ENCODE measurements around the gene DLG4.
"Not testable (repeated sequence)": the region's sequence is repeated elsewhere in the genome, so short reads cannot be mapped to it uniquely, and the experiment has no call there.

DNA sequence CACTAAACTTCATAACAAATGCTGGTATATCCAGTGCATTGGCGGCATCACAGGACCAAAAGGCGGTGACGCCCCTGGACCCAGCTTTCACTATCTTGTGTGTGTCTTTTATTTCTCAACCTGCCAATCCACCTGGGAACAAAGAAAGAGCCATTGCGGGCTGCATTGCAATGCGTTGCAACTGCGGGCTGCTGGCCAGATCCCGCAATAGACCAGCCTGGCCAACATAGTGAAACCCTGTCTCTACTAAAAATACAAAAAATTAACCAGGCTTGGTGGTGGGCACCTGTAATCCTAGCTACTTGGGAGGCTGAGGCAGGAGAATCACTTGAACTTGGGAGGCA is 50.1 kb downstream of the DLG4 start:
- TF ChIP-seq POLR2A (IDR thresholded peaks at IDR 0.05): not testable (repeated sequence)
- TF ChIP-seq, protein P1, sequence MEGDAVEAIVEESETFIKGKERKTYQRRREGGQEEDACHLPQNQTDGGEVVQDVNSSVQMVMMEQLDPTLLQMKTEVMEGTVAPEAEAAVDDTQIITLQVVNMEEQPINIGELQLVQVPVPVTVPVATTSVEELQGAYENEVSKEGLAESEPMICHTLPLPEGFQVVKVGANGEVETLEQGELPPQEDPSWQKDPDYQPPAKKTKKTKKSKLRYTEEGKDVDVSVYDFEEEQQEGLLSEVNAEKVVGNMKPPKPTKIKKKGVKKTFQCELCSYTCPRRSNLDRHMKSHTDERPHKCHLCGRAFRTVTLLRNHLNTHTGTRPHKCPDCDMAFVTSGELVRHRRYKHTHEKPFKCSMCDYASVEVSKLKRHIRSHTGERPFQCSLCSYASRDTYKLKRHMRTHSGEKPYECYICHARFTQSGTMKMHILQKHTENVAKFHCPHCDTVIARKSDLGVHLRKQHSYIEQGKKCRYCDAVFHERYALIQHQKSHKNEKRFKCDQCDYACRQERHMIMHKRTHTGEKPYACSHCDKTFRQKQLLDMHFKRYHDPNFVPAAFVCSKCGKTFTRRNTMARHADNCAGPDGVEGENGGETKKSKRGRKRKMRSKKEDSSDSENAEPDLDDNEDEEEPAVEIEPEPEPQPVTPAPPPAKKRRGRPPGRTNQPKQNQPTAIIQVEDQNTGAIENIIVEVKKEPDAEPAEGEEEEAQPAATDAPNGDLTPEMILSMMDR (IDR thresholded peaks at IDR 0.05): not testable (repeated sequence)
